Osteocyte (in vitro differentiated cells): ENCODE data around the gene RAD51B. TPM values are rescaled to one million over a fixed set of nuclear protein-coding genes. Genes with fewer than 3 reads are reported as not detected.

ENCODE experiments used
- DNase-seq: peaks from one replicate; pipeline ENCODE4 v3.0.0; 2021; ENCODE audit warnings: mixed read lengths; ENCODE audit not compliant: unreplicated experiment; ENCODE audit errors: extremely low spot score
- H3K27ac Mint-ChIP-seq: one replicate; pipeline ENCODE4 v1.8.0; 2021; ENCODE audit warnings: mild to moderate bottlenecking, mixed read lengths; ENCODE audit not compliant: unreplicated experiment
- H3K27me3 Mint-ChIP-seq: one replicate; pipeline ENCODE4 v1.8.0; 2021; ENCODE audit warnings: mixed read lengths; ENCODE audit not compliant: unreplicated experiment
- H3K36me3 Mint-ChIP-seq: one replicate; pipeline ENCODE4 v1.8.0; 2021; ENCODE audit warnings: mixed read lengths; ENCODE audit not compliant: unreplicated experiment
- H3K4me1 Mint-ChIP-seq: one replicate; pipeline ENCODE4 v1.8.0; 2021; ENCODE audit warnings: mixed read lengths; ENCODE audit not compliant: unreplicated experiment
- H3K4me3 Mint-ChIP-seq: one replicate; pipeline ENCODE4 v1.8.0; 2021; ENCODE audit warnings: mild to moderate bottlenecking, moderate library complexity, mixed read lengths; ENCODE audit not compliant: unreplicated experiment
- H3K9me3 Mint-ChIP-seq: one replicate; pipeline ENCODE4 v1.8.0; 2021; ENCODE audit warnings: mixed read lengths; ENCODE audit not compliant: unreplicated experiment
- total RNA-seq: library from RNA; stranded (reverse); gene quantifications from 2 replicates; pipeline ENCODE4 v1.2.1, GENCODE V29; 2021
- TF ChIP-seq, protein P1 (sequence below): fragments of 200-600 bp; sonication (generic); IDR thresholded peaks from 2 replicates; pipeline ENCODE4 v1.5.0; 2021; ENCODE audit warnings: antibody characterized with exemption, mild to moderate bottlenecking, moderate library complexity

Gene RAD51B
- total RNA-seq, 1 donor from 2014 or later = 12.7 TPM

DNA sequence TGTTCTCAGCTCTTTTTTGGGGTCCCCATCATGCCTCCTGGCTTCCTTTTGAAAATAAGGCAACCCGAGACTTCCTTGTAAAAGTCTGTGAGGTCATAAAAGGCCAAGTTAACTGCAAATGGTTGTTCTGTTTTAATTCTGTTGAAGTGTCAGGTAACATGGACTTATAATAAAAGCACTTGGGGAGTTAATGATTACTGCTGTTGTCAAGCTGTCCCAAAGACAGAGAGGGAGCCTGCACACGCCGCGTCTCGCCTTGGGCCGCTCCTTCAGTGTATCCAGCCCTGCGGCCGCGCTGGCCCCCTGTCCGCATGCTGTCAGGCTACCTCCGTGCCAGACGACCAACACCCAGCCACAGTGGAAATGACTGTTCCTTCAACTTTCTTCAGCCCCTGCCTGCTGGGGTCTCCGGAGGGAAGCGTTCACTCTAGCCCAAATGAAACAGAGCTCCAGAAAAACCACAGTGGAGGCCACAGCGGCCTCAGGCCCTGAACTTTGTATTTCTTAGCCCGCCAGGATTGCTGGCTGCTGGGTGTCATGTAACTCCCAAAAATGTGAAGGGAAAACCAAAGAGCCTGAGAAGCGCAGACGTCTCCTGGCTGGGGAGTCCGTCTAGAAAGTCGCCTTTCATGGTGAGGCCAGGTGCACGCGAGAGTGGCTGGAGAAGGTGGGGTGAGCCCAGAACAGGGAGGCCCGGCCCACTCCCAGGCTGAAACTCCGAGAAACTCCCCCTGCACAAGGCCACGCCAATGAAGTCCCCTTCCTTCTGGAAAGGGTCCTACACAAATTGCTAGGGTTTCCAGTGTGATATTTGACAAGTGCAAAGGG, 784.2 kb downstream of the RAD51B start:
- peaks cover 2% of the 10 kb centered on the region for H3K36me3 Mint-ChIP-seq
- H3K4me1 Mint-ChIP-seq = peaks cover 51% of the 10 kb centered on the region
- peak overlapping the region; percentile 27 for H3K27ac Mint-ChIP-seq
- TF ChIP-seq, protein P1, sequence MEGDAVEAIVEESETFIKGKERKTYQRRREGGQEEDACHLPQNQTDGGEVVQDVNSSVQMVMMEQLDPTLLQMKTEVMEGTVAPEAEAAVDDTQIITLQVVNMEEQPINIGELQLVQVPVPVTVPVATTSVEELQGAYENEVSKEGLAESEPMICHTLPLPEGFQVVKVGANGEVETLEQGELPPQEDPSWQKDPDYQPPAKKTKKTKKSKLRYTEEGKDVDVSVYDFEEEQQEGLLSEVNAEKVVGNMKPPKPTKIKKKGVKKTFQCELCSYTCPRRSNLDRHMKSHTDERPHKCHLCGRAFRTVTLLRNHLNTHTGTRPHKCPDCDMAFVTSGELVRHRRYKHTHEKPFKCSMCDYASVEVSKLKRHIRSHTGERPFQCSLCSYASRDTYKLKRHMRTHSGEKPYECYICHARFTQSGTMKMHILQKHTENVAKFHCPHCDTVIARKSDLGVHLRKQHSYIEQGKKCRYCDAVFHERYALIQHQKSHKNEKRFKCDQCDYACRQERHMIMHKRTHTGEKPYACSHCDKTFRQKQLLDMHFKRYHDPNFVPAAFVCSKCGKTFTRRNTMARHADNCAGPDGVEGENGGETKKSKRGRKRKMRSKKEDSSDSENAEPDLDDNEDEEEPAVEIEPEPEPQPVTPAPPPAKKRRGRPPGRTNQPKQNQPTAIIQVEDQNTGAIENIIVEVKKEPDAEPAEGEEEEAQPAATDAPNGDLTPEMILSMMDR = no peak
- DNase-seq = no peak
- H3K9me3 Mint-ChIP-seq = no peaks in the 10 kb centered on the region
- H3K4me3 Mint-ChIP-seq = no peak overlapping the region
- H3K27me3 Mint-ChIP-seq = no peaks in the 10 kb centered on the region

DNA sequence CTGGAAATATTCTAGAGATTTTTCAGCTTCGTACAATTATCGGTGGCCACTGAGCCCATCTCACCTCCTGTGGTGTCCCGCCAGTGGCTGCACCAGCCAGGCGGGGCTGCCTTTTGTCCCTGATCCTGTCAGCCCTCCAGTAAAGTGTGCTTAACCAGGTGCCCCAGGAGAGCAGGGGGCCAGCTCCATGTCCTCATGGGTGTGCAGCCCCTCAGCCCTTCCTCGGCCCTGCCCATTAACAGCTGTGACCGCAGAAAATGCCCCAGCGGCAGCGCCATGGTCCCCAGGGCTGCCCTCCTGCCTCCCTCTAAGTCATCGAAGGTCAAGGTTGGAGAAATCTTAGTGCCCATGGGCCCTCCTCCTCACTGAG, 784.8 kb downstream of the RAD51B start:
- no peak overlapping the region for H3K4me3 Mint-ChIP-seq
- peak overlapping the region; percentile 54 for H3K27ac Mint-ChIP-seq
- no peaks in the 10 kb centered on the region for H3K9me3 Mint-ChIP-seq
- H3K4me1 Mint-ChIP-seq = peaks cover 45% of the 10 kb centered on the region
- TF ChIP-seq, protein P1 = no peak
- DNase-seq = no peak
- peaks cover 2% of the 10 kb centered on the region for H3K36me3 Mint-ChIP-seq
- no peaks in the 10 kb centered on the region for H3K27me3 Mint-ChIP-seq

DNA sequence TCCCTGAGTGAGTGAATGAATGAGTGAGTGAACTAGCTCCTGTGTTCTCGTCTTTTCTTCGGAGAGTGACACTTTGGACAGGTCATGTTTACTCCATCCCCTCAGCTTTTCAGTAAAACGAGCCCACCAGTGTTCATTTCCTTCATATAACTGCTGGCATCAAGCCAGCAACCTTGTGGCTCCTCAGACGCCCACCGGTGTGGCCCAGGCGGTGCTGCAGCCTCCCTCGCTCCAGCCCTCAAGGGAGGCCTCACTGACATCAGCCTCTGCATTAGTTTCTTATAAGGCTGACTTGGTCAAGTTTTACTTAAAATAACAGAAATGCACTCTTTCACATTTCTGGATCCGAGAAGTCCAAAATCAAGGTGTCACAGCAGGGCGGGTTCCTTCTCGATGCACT, 785.2 kb downstream of the RAD51B start:
- H3K9me3 Mint-ChIP-seq = no peaks in the 10 kb centered on the region
- DNase-seq = no peak
- no peaks in the 10 kb centered on the region for H3K27me3 Mint-ChIP-seq
- no peak overlapping the region for H3K4me3 Mint-ChIP-seq
- peaks cover 2% of the 10 kb centered on the region for H3K36me3 Mint-ChIP-seq
- TF ChIP-seq, protein P1 = no peak
- peaks cover 40% of the 10 kb centered on the region for H3K4me1 Mint-ChIP-seq
- H3K27ac Mint-ChIP-seq = no peak overlapping the region

DNA sequence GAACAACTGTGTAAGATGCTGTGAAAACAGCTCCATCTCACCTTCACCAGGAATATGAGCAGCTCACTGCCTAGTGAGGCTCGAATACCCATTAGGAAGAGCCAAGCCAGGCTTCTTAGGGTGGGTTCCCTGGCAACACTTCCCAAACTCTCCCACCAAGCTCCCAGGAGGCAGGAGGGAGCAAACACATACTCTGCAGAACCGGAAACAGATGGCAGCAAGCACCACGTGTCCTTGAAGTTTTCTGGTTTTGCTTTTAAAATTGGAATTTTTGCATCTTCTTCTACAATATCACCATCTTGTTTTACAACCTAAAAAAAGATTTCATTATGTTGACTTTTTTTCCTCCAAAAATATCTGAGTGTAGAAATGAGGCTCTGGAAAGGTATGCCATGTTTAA, 786.6 kb downstream of the RAD51B start:
- no peak for DNase-seq
- Mint-ChIP-seq H3K9me3 (no peaks in the 10 kb centered on the region), H3K27ac (peak overlapping the region; percentile 38), H3K27me3 (no peaks in the 10 kb centered on the region), H3K36me3 (peaks cover 2% of the 10 kb centered on the region), H3K4me3 (no peak overlapping the region), H3K4me1 (peaks cover 39% of the 10 kb centered on the region)
- TF ChIP-seq, protein P1 = no peak

DNA sequence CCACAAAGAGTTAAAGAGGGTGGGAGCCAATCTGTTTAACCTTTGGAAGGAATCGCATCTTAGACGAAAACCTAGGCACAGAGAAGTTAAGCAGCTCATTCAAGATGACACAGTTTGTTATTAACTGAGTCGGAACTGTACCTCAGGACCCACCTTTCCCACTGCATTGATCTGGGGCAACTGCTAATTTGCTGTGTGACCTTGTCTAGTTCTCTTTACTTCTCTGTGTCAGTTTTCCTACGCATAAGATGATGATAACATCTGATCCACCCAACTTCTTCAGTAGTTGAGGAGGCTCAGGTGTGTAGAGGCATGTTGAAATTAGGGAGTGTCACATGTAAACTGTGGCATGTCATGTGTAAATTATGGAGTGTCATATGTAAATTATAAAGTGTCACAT, 787.1 kb downstream of the RAD51B start:
- H3K4me1 Mint-ChIP-seq = peaks cover 39% of the 10 kb centered on the region
- TF ChIP-seq, protein P1 = no peak
- no peaks in the 10 kb centered on the region for H3K27me3 Mint-ChIP-seq
- peaks cover 2% of the 10 kb centered on the region for H3K36me3 Mint-ChIP-seq
- no peaks in the 10 kb centered on the region for H3K9me3 Mint-ChIP-seq
- H3K27ac Mint-ChIP-seq = no peak overlapping the region
- no peak overlapping the region for H3K4me3 Mint-ChIP-seq
- no peak for DNase-seq
